GM15510 (cell line): Measurements from ENCODE around the gene GAS2.

ENCODE experiments used
- POLR2A ChIP-seq: IDR thresholded peaks from 3 replicates; pipeline ENCODE4 v1.6.1; 2011; ENCODE audit warnings: borderline replicate concordance; ENCODE audit not compliant: insufficient read length; ENCODE audit errors: extremely low read depth

The GAS2 gene

GRCh38 chr11:22787551-22788162 lies 121.2 kb downstream of the GAS2 start:
- no peak for TF ChIP-seq POLR2A

GRCh38 chr11:22792497-22792896 lies 126.1 kb downstream of the GAS2 start:
- no peak for TF ChIP-seq POLR2A

- TF ChIP-seq POLR2A = no peak
Observed at GRCh38 chr11:22795914-22796313, 129.5 kb downstream of the GAS2 start.

GRCh38 chr11:22797047-22797446 lies 130.6 kb downstream of the GAS2 start:
- TF ChIP-seq POLR2A = no peak

GRCh38 chr11:22798901-22799300 lies 132.5 kb downstream of the GAS2 start:
- TF ChIP-seq POLR2A = no peak

GRCh38 chr11:22800482-22800881 lies 134.1 kb downstream of the GAS2 start:
- no peak for TF ChIP-seq POLR2A

- no peak for TF ChIP-seq POLR2A
Observed at GRCh38 chr11:22802861-22803260, 136.4 kb downstream of the GAS2 start.

GRCh38 chr11:22807391-22807790 lies 141.0 kb downstream of the GAS2 start:
- no peak for TF ChIP-seq POLR2A

GRCh38 chr11:22807855-22808570 lies 141.6 kb downstream of the GAS2 start:
- TF ChIP-seq POLR2A = no peak

- no peak for TF ChIP-seq POLR2A
Observed at GRCh38 chr11:22808571-22809197, 142.3 kb downstream of the GAS2 start.

- no peak for TF ChIP-seq POLR2A
Observed at GRCh38 chr11:22809893-22810292, 143.5 kb downstream of the GAS2 start.

GRCh38 chr11:22822203-22822602 lies 155.8 kb downstream of the GAS2 start:
- TF ChIP-seq POLR2A = no peak

GRCh38 chr11:22828373-22828772 lies 162.0 kb downstream of the GAS2 start:
- TF ChIP-seq POLR2A = no peak

GRCh38 chr11:22829231-22830081 lies 163.0 kb downstream of the GAS2 start, which contains the start of gene SVIP:
Gene SVIP (minus strand): TSS chr11:22829801. CDS start chr11:22829748, 53 bp downstream.
- peak; percentile 84 for TF ChIP-seq POLR2A

- TF ChIP-seq POLR2A = no peak
Observed at GRCh38 chr11:22830082-22830414, 163.6 kb downstream of the GAS2 start.
